GM12892 (cell line): ENCODE data around the gene ANK3.

ENCODE experiments used
- POLR2A ChIP-seq: IDR thresholded peaks from 2 replicates; pipeline ENCODE4 v1.6.1; 2011; ENCODE audit warnings: low read depth, low read length, control low read depth
- POLR2AphosphoS5 ChIP-seq: IDR thresholded peaks from 2 replicates; pipeline ENCODE4 v1.6.1; 2011; ENCODE audit warnings: low read depth, low read length, control low read depth
- TAF1 ChIP-seq: IDR thresholded peaks from 2 replicates; pipeline ENCODE4 v1.6.1; 2011; ENCODE audit warnings: low read depth, mild to moderate bottlenecking, control low read depth, low read length, borderline replicate concordance

- TF ChIP-seq POLR2A (no peak), TAF1 (no peak), POLR2AphosphoS5 (no peak)
Measured at GRCh38 chr10:60427148-60427547, 37.5 kb upstream of the ANK3 start.
